Esophagus squamous epithelium (tissue), 4 donors: ENCODE results near the gene PRKCA.

ENCODE experiments used
- CTCF ChIP-seq, 6 experiments: fragments of 450-650 bp in 4 of 6; fragments of 200-600 bp in 2 of 6; sonication (generic) in 2 of 6; IDR thresholded peaks; one replicate each; pipeline ENCODE4 v1.5.1; 2016 to 2019; ENCODE audit warnings: antibody characterized with exemption in 6 of 6, mild to moderate bottlenecking in 4 of 6, moderate library complexity in 4 of 6
- POLR2A ChIP-seq, 4 donors: fragments of 450-650 bp; IDR thresholded peaks; one replicate each; pipeline ENCODE4 v1.6.1; 2017; ENCODE audit warnings: antibody characterized with exemption in 4 of 4, mild to moderate bottlenecking in 4 of 4, moderate library complexity in 3 of 4

GRCh38 chr17:66799849-66800537, 497.6 kb downstream of the PRKCA start:
- TF ChIP-seq CTCF (IDR thresholded peaks at IDR 0.05): no peak
- no peak for TF ChIP-seq POLR2A (IDR thresholded peaks at IDR 0.05)
